ENCODE results near the gene GPC5. TPM values are rescaled to one million over a fixed set of nuclear protein-coding genes. Genes with fewer than 3 reads are reported as not detected.

Gene GPC5
- total and polyA plus RNA-seq, 2 donors (not counting 3 experiments of a cell fraction or from before 2014, with no cell fraction given) = 0.59 to 0.97 TPM

DNA sequence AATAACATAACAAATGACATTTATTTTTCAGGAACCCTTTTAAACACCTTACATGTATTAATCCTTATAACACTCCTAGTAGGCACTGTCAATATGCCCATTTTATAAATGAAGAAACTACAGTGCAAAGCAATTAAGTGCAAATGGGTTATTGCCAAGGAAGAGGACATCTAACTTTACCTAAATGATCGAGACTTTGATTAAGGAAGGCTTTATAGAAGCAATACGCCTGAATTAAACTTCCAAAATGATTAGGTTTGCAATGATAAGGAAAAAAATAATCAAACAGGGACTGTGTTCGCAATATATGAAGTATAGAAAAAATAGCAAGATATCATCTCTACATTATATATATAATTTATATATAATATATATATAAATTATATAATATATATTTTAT is 1214.5 kb downstream of the GPC5 start:
- Histone ChIP-seq H3K4me1 (ENCODE audit: control insufficient read depth, extremely low read depth, insufficient read depth, low read length) (no peaks in the 10 kb centered on the region), H3K79me2 (ENCODE audit: control insufficient read depth, insufficient read depth, low read length) (no peaks in the 10 kb centered on the region), H3K9me3 (replicated peaks; ENCODE audit: control insufficient read depth, insufficient read depth, low read length) (peaks cover 3% of the 10 kb centered on the region), H3K27me3 (ENCODE audit: control insufficient read depth in 2 of 2, insufficient read depth in 2 of 2, low read length in 2 of 2) (no peaks in the 10 kb centered on the region), H2AFZ (ENCODE audit: low read depth, low read length) (no peak overlapping the region), H4K20me1 (replicated peaks; ENCODE audit: control insufficient read depth, extremely low read depth, insufficient read depth, low read length) (no peaks in the 10 kb centered on the region), H3K4me2 (ENCODE audit: insufficient read depth, low read length) (no peak overlapping the region), H3K27ac (ENCODE audit: insufficient read depth, low read depth, low read length) (no peak overlapping the region), H3K36me3 (ENCODE audit: control insufficient read depth in 2 of 2, extremely low read depth in 1 of 2, insufficient read depth in 2 of 2, low read length in 2 of 2) (no peaks in the 10 kb centered on the region), H3K9ac (replicated peaks; ENCODE audit: extremely low read depth, insufficient read depth, low read length) (no peak overlapping the region), H3K4me3 (replicated peaks in 1 of 3; ENCODE audit: insufficient read depth in 1 of 3, low read depth in 1 of 3, low read length in 3 of 3) (no peak overlapping the region), H3K9me1 (replicated peaks; ENCODE audit: control insufficient read depth, extremely low read depth, insufficient read depth, low read length) (no peaks in the 10 kb centered on the region)
- CTCF ChIA-PET = no interaction called here
- TF ChIP-seq FOS (IDR thresholded peaks at IDR 0.05; ENCODE audit: borderline replicate concordance, insufficient read depth, low read length) (no peak), JUN (IDR thresholded peaks at IDR 0.05; ENCODE audit: borderline replicate concordance, insufficient read depth, insufficient read length, low read depth) (no peak), POLR2A (IDR thresholded peaks at IDR 0.05; ENCODE audit: low read depth, low read length) (no peak), GATA2 (IDR thresholded peaks at IDR 0.05; ENCODE audit: insufficient read depth, insufficient read length, low read depth, low read length) (no peak), POLR2AphosphoS5 (IDR thresholded peaks at IDR 0.05; ENCODE audit: insufficient read depth, low read depth, low read length) (no peak), MAX (IDR thresholded peaks at IDR 0.05; ENCODE audit: insufficient read depth, insufficient read length) (no peak), CTCF (IDR thresholded peaks at IDR 0.05; ENCODE audit: extremely low read depth in 1 of 2, insufficient read depth in 1 of 2, low read depth in 1 of 2, low read length in 2 of 2) (no peak), MYC (IDR thresholded peaks at IDR 0.05; ENCODE audit: low read depth, low read length) (no peak), EZH2 (IDR thresholded peaks at IDR 0.05; ENCODE audit: borderline replicate concordance, low read depth, low read length, severe bottlenecking) (no peak)
- POLR2A ChIA-PET = no interaction called here
- FAIRE-seq (no peak), DNase-seq (ENCODE audit: low read depth, low spot score) (no peak)
- no TSS peak for BruUV-seq (replicated peaks)
- intact Hi-C loops (cut with micrococcal nuclease) = no loop called here
- dilution Hi-C loops (cut with MboI; ENCODE audit: extremely low pct_ligation_motif_present, low sequenced_read_pairs) = no loop called here

Data from endothelial cell of umbilical vein (primary cell).